ENCODE measurements around the gene SEPTIN12.
"Not testable (repeated sequence)": the region's sequence is repeated elsewhere in the genome, so short reads cannot be mapped to it uniquely, and the experiment has no call there.

SEPTIN12 gene

DNA sequence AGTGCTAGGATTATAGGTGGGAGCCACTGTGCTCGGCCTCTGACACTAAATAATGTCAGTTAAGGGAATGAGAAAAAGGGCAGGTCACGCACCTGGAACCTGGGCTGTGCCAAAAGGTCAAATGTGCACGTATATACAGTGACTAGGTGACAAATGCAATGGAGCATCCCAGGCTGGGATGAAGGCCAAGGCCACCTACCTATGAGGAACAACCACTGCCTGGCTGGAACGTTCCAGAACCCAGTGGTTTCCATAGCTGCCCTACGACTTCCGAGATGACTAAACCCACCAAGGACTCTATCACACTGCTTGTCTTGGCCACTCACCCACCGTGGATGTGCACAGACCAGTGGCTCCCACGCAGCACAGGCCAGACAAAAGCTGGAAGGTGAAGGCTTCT is 37.2 kb downstream of the SEPTIN12 start:
- no peak for DNase-seq

DNA sequence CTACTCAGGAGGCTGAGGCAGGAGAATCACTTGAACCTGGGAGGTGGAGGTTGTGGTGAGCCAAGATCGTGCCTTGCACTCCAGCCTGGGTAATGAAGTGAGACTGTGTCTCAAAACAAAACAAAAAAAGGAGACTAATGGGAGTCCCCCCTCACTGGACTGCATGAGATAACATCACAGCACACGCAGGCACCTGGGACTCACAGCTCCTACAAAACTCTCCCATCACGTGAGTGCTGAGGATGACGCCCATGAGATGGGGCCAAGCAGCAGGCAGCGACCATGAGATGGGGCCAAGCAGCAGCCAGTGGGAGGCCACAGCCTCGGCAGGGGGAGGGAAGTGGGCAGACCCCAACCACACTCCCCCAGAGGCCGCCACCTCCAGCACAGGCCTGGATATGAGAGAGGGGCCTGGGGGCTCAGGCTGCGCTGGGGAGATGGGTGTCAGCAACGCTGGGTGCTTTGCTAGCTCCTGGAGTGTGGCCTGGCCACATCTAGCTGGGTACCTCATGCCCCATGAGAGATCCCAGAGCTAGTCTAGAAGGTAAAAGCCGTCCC is 38.4 kb downstream of the SEPTIN12 start:
- DNase-seq: no peak

DNA sequence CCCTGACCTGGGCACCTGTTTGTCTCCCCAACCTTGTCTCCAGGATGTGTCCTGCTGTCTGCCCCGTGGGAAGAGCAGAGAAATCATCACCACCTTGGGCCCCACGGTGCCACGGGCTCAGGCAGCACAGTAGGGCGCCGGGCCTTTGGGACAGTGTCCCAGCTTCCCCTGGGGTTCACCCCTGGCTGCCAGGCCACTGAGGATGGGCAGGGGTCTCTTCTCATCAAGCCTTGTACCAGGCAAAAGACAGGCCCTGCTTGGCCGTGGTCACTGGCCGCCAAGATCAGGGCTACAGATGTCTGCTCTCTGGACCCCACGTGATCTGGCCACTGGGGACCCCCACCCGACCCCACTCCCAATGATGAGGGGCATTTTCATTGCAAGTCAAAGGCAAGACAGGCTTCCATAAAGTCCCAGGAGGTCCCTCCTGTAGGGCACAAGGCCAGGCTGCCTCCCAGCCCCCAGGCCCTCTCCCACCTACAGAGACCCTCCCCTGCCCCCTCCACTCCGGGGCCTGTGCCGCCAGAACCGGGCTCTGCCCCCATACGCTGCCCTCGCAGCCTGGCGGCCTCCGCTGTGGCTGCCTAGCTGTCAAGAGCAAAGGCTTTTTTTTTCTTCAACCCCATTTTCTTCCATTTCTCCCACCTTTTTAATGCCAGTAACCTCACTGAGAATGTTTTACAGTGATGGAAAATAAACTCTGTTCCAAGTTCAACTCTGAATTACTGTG is 39.3 kb downstream of the SEPTIN12 start:
- no peak for DNase-seq

DNA sequence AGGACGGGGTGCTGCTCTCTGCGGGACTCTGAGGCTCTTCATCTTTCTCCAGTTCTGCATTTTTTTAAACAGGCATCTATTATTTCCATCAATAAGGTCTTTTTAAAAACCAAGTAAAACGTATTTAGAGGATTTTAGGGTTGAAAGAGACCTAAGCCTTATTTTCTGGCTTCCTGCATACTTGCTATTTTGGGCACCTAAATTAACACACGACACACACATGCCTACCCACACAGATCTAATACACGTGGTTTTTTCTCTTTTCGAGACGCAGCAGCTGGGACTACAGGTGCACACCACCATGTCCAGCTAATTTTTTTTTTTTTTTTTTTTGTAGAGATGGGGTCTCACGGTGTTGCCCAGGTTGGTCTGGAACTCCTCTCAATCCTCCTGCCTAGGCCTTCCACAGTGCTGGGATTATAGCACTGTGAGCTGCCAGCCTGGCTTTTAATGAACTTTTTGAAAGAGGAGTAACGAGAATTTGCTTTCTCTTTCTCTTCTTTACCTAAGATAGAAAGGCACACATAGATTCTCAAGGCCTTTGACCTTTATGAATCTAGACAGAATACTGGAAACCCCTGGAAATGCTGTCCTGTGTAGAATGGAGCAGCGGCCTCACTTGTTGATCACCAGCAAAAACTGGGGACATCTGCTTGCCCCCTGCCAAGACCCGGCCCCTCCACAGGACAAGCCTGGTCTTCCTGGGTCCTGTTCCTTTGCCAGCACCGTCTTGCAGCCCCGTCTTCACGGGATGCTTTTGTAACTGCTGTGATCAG is 40.1 kb downstream of the SEPTIN12 start:
- DNase-seq: no peak

DNA sequence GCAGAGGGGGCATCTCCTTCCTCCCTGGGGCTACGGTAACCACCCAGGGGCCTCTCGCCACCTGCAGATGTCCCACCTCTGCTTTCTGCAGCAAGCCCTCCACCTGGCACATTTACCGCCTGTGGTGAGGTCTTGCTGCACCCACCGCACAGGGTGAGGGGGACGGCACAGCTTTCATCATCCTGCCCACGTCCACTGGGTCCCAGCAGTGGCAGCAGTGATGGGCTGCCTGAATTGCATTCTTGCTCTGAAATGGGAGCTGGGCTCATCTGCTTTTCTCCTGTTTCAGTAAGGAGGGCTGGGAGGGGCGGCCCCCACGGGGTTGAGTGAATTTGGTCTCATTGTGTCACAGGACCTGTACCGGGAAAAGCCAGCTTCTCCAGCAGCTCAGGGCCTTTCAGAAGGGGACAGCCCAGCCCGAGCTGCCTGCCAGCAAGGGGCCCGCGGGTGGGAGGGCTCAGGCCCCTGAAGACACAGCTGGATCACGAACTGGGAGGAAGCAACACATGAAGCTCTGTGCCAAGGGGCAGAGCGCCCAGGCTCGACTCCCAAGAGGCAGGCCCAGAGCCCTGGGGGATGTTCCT is 41.1 kb downstream of the SEPTIN12 start:
- peak; percentile 1 for DNase-seq

DNA sequence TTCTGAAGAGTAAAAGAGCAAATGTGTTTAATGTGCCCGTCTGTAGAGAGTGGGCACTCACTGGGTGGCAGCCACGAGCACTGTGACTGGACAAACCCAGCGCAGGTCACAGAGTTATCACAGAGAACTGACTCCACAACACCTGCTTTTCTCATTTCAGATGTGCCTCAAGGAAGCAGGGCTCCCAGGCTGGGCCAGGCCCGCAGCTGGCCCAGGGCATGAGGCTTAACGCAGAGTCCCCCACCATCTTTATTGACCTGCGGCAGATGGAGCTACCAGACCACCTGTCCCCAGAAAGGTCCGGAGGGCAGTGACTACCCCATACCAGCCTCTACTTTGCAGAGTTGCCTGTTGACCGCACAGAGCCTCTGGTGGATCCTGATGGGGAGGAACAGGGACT is 41.9 kb downstream of the SEPTIN12 start:
- no peak for DNase-seq

DNA sequence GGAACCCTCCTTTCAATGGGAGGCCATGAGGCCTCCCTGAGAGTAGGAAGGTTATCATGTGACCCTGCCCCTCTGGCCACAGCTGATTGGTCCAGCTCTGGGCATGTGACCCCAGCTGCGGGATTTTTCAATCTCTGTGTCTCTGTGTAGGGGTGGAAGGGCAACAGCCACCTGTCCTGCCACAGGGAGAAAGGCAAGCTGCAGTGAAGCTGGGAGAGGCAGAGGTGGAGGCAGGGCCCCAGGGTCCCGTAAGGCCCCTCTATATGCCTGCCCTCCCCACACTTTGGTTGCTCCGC is 42.9 kb downstream of the SEPTIN12 start:
- no peak for DNase-seq

DNA sequence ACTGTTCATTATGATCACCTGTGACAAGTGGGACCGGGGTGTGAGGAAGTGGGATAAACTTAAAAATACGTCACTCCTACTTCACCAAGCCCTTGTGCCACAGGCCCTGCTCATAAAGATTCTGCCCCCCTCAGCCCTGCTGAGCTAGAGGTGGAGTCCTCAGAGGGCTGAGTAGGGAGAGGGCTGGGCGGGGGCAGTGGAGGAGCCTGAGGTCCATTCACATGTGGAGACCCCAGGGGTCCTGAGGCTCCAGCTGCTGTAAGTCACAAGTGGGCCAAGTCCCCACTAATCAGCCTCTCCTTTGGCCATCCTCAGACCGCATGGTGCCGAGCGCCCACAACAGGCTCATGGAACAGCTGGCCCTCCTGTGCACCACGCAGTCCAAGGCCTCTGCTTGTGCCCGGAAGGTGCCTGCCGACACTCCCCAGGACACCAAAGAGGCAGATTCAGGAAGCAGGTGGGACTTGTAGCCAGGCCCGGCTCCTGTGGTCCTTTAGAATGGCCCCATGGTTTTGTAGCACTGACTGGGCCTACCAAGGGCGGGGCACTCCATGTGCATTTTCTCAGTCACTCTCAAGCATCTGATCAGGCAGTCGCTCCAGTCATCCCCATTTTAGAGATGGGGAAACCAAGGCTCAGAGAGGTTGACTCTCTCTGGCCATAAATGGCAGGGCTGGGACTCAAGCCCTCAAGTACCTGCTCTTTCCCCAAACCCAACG is 43.4 kb downstream of the SEPTIN12 start:
- DNase-seq: no peak

DNA sequence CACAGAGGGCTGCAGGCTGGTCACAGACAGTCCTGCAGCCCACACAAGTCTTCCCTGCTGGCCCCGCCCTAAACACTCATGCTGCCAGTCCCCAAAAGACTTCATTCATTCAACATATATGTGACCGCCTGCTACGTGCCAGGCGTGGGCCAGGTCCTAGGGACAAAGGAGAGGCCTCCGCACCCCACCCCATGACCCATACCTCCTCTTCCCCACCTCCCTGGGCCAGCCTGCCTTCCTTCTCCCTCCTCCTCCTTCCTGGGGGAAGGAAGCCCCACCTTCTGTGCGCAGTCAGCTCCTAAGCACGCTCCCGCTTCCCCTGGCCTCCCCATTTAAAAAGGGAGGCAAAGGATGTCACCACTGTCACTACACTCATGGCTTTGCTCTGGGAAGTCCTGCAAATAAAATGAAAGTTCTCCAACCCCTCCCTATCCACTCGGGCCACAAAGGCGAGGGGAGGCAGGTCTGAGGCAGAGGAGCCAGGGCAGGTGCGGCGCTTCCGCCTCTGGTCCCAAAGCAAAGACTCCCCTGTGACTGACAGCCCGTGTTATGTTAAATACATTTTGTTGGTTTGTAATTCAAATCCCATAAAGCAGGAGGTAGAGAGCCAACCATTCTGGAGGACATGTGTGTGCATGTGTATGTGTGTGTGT is 44.8 kb downstream of the SEPTIN12 start:
- no peak for DNase-seq

DNA sequence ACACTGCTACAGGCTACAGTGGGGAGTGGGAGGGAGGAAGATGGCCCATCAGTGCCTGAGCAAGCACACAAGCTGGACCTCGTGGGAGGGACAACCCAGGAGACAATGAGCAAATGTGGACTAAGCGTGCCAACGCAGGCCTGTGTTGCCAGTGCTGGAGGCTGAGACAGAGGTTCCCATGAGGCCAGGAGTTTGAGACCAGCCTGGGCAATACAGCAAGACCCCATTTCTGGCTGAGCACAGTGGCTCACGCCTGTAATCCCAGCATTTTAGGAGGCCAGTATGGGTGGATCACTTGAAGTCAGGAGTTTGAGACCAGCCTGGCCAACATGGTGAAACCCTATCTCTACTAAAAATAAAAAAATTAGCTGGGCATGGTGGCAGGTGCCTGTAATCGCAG is 49.8 kb downstream of the SEPTIN12 start:
- not testable (repeated sequence) for DNase-seq

DNA sequence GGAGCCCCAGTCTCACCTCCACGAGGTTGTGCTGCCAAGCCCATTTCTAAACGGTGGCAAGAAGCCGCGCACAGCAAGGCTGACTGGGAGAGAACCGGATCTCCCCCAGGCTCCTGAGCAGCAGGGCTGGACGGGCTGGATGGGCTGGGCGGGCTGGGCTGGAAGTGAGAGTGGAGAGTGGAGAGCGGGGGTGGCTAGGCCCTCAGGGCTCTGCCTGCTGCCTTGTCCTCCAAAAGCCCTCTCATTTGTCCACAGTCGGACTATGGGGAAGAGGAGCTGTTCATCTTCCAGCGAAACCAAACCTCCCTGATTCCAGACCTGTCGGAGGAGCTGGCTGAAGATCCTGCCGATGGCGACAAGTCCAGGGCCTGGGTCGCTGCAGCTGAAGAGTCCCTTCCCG is 50.6 kb downstream of the SEPTIN12 start:
- no peak for DNase-seq

DNA sequence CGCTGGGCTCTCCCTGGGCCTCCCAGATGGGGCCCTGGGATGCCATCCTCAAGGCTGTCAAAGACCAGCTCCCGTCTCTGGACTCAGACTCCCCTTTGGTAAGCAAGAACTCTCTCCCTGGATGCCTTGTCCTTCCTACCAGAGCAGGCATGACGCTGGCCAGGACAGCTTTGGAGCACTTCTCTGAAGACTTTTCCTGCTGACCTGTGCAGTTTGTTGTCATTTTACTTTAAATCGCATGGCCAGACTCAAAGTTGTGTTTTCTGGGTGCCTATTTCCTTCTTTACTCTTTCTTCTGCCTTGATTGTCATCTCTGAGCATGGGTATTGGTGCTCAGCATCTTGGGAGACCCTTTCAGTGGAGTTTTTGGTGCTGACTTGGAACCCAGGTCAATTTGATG is 51.6 kb downstream of the SEPTIN12 start:
- no peak for DNase-seq

DNA sequence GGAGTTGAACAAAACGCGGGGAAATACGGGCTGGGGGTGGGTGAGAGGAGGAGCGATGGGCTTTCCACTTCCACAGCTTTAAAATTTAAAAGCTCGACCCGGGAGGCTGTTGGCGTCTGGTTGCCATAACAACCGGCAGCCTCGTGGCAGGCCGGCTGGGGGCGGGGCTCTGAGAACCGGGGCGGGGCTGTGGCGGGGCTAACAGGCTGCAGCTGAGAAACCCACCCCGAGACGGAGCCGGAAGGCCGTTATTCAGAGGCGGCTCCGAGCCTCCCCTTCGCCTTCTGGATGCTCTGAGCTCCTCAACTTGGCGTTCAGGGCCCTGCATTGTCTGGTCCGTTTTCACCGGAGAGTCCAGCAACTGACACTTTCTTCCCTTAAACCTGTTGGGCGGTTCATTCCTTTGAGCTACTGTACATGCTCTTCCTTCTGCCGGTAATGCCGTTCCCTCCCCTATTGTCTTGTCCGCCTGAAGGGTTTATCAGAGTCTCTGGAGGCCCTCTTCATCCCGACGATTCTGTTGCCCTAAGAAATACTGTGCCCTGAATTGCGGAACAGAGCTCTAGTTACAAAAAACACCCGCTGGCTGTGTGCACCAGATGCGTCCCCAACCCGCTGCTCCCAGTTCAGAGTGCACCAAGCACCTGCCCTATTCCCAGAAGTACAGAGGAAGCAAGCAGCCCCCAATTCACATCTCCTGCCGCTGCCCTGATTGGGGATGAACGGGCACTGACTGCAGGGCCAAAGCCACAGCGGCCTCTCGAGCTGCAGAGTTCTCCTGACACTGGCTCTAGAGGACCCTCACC is 53.2 kb downstream of the SEPTIN12 start:
- peak; percentile 67 for DNase-seq

DNA sequence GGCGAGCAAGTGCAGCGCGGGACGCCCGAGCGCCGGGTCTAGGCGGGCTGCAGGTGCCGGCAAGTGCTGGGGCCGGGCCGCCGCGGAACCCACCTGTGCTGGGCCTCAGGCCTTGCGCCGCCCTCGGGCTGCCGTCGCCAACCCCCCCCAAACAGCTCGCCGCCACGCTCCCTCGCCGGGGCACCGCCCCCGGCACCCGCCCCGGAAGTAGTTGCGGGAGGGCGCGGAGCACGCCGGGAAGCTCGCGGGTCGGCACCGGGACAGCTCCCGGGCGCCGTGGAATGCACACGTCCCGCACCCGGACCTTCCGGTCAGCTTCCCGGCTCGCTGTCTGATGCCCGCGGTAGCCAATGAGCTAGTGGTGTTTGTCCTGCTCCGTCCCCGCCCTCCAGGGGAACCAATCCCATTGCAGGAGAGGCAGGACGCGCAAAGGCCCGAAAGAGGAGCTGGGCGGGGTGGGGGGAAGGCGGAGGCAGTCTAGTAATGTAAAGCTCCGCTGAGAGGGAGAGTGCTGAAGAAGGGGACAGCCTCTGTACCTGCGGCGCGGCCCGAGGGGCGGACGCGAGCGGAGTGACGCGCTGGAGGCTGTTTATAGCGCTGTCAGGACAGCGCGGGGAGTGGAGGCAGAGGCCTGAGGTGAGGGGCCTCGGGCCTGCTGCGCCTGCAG is 53.9 kb downstream of the SEPTIN12 start, which contains the start of the genes ANKS3 and DNAAF8:
Gene ANKS3, minus strand, starts transcription at position 209 of the 667 bp plus-strand sequence. CDS start 4,122 bp downstream, outside the sequence.
Gene DNAAF8, plus strand, starts transcription at position 475 of the 667 bp plus-strand sequence. CDS start 1,978 bp downstream, outside the sequence.
- peak; percentile 81 for DNase-seq

DNA sequence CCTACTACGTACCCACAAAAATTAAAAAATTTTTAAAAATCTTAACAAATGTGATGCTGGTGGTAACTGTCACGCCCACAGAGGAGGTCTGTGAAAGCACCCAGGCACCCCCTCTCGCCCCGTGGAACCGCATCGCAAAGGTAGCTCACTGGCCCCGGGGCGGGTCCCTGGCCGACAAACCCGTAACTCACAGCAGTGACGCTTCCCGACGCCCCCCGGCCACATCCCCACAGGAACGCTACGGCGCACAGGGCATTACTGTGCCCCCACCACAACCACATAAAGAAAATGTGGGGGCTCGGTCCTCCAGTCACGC is 54.4 kb downstream of the SEPTIN12 start:
- DNase-seq: no peak

DNA sequence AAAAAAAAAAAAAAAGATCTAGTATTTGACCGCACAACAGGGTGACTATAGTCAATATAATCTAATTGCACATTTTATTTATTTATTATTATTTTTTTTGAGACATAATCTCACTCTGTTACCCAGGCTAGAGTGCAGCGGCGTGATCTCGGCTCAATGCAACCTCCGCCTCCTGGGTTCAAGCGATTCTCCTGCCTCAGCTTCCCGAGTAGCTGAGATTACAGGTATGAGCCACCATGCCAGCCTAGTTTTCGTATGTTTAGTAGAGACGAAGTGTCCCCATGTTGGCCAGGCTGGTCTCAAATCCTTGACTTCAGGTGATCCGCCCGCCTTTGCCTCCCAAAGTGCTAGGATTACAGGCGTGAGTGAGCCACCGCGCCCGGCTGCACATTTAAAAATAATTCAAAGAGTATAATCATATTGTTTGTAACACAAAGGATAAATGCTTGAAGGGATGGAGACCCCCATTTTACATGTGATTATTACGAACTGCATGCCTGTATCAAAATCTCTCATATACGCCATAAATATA is 54.9 kb downstream of the SEPTIN12 start:
- DNase-seq: no peak

DNA sequence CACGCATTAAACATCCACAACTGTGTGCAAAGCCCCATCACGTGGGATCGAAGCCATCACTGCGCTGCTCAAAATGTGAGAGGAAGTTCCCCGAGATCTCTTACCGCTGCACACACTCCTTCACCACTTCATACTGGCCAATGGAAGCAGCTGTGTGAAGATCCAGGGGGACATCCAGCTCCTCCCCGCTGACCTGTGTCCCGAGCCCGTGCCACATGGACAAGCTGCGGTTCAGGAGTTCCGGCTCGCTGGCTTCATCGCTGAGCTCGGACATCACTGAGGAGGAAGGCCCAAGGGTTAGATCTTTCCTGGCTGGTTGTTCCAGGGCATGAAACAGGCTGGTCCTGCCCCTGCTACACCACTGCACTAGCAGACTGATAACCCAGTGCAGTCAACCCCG is 58.3 kb downstream of the SEPTIN12 start:
- DNase-seq: no peak

DNA sequence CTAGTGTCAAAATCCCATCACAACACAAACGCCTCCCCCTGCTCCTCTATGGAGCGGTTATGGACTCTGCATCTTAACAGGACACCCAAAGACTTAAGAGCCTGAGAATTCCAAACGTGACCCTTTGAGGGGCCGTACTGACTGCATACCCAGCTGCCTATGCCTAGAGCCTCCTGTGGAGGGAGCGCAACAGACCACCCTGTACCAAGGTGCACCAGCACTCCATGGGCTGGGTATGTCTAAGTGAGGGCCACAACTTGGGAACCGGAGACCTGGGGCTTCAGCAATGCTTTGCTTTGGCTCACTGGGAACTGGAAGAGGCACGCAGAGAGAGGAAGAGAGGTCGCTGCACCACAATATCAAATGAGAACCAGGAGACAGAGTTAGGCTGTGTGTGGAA is 59.5 kb downstream of the SEPTIN12 start:
- DNase-seq: no peak

Data from NCI-H1092 (cell line).